HG03571 (cell line): Measurements from ENCODE around the gene PSG6.
"Not testable (repeated sequence)": the region's sequence is repeated elsewhere in the genome, so short reads cannot be mapped to it uniquely, and the experiment has no call there.

Experiments used
- ATAC-seq: cut with Tn5 transposase; IDR thresholded peaks from one replicate; pipeline ENCODE4 v1.9.1; 2021; ENCODE audit not compliant: unreplicated experiment

Gene PSG6

GRCh38 chr19:42854745-42855144, 62.9 kb downstream of the PSG6 start:
- not testable (repeated sequence) for ATAC-seq

GRCh38 chr19:42853231-42853630, 64.5 kb downstream of the PSG6 start:
- not testable (repeated sequence) for ATAC-seq

- ATAC-seq: not testable (repeated sequence)
Observed at GRCh38 chr19:42852821-42853220, 64.9 kb downstream of the PSG6 start.
